Neural cell (in vitro differentiated cells): Measurements from ENCODE around the gene TIAM2. TPM values are rescaled to one million over a fixed set of nuclear protein-coding genes. Genes with fewer than 3 reads are reported as not detected.

Experiments
- H2AFZ ChIP-seq: fragments of 200-600, 300-800 bp; sonication (generic), shearing (Covaris generic); 2 replicates; pipeline ENCODE4 v1.6.0; 2014; ENCODE audit warnings: low read depth, mild to moderate bottlenecking, antibody characterized with exemption, low read length, moderate library complexity
- H3F3A ChIP-seq: fragments of 200-600 bp; shearing (Covaris generic); 2 replicates; pipeline ENCODE4 v1.6.1; 2016; ENCODE audit warnings: mild to moderate bottlenecking, moderate library complexity, mixed read lengths, antibody characterized with exemption, low read length; ENCODE audit not compliant: insufficient read depth, poor library complexity, severe bottlenecking
- H3K27ac ChIP-seq: fragments of 200-600, 300-800 bp; sonication (generic), shearing (Covaris generic); 2 replicates; pipeline ENCODE4 v1.5.1; 2014; ENCODE audit warnings: mild to moderate bottlenecking, low read length, moderate library complexity
- H3K27me3 ChIP-seq: fragments of 300-800, 200-600 bp; sonication (generic), shearing (Covaris generic); 2 replicates; pipeline ENCODE4 v1.6.0; 2014; ENCODE audit warnings: mild to moderate bottlenecking, low read depth, low read length, moderate library complexity; ENCODE audit not compliant: insufficient read depth
- H3K36me3 ChIP-seq: fragments of 300-800, 200-600 bp; sonication (generic), shearing (Covaris generic); 2 replicates; pipeline ENCODE4 v1.5.1; 2014; ENCODE audit warnings: mild to moderate bottlenecking, antibody characterized with exemption, low read length, moderate library complexity; ENCODE audit not compliant: insufficient read depth
- H3K4me2 ChIP-seq: fragments of 300-800, 200-600 bp; sonication (generic), shearing (Covaris generic); 2 replicates; pipeline ENCODE4 v1.6.0; 2014; ENCODE audit warnings: mild to moderate bottlenecking, low read length
- H3K4me3 ChIP-seq: fragments of 300-800, 200-600 bp; sonication (generic), shearing (Covaris generic); 2 replicates; pipeline ENCODE4 v1.5.1; 2014; ENCODE audit warnings: mild to moderate bottlenecking, low read length, moderate library complexity
- H3K79me2 ChIP-seq: fragments of 200-600 bp; shearing (Covaris generic); replicated peaks from 2 replicates; pipeline ENCODE4 v1.6.0; 2014; ENCODE audit warnings: mild to moderate bottlenecking, low read length, moderate library complexity; ENCODE audit not compliant: insufficient read depth
- H3K9ac ChIP-seq: fragments of 300-800, 200-600 bp; sonication (generic), shearing (Covaris generic); 2 replicates; pipeline ENCODE4 v1.6.1; 2016; ENCODE audit warnings: mild to moderate bottlenecking, low read length, mixed read lengths
- H3K9me2 ChIP-seq: fragments of 200-600 bp; shearing (Covaris generic); 2 replicates; pipeline ENCODE4 v1.6.1; 2016; ENCODE audit warnings: mild to moderate bottlenecking, low read length, mixed read lengths; ENCODE audit not compliant: insufficient read depth
- H3K9me3 ChIP-seq: fragments of 200-600, 300-800 bp; sonication (generic), shearing (Covaris generic); 2 replicates; pipeline ENCODE4 v1.6.1; 2016; ENCODE audit warnings: mild to moderate bottlenecking, mixed run types, low read length, moderate library complexity, mixed read lengths
- H4K20me1 ChIP-seq: fragments of 200-600 bp; shearing (Covaris generic); 2 replicates; pipeline ENCODE4 v1.6.1; 2016; ENCODE audit warnings: mild to moderate bottlenecking, mixed run types; ENCODE audit not compliant: insufficient read depth
- EP300 ChIP-seq: fragments of 450-650 bp; conservative IDR thresholded peaks from 2 replicates; pipeline ENCODE4 v1.6.1; 2014; ENCODE audit warnings: antibody characterized with exemption, mild to moderate bottlenecking, moderate library complexity; ENCODE audit not compliant: poor library complexity, severe bottlenecking
- EZH2 ChIP-seq: fragments of 200-600, 300-800 bp; shearing (Covaris generic), sonication (generic); IDR thresholded peaks from 2 replicates; pipeline ENCODE4 v1.6.1; 2014; ENCODE audit warnings: antibody characterized with exemption, low read length, borderline replicate concordance, mild to moderate bottlenecking; ENCODE audit not compliant: insufficient read depth, poor library complexity, severe bottlenecking
- MXI1 ChIP-seq: fragments of 450-650 bp; conservative IDR thresholded peaks from 2 replicates; pipeline ENCODE4 v1.6.1; 2014; ENCODE audit warnings: antibody characterized with exemption, mild to moderate bottlenecking; ENCODE audit not compliant: poor library complexity, severe bottlenecking
- POLR2AphosphoS5 ChIP-seq: IDR thresholded peaks from 2 replicates; pipeline ENCODE4 v1.6.1; 2012
- RAD21 ChIP-seq: fragments of 450-650 bp; conservative IDR thresholded peaks from 2 replicates; pipeline ENCODE4 v1.6.1; 2014; ENCODE audit warnings: antibody characterized with exemption, mild to moderate bottlenecking, moderate library complexity
- SMC3 ChIP-seq: fragments of 450-650 bp; conservative IDR thresholded peaks from 2 replicates; pipeline ENCODE4 v1.6.1; 2014; ENCODE audit warnings: antibody characterized with exemption, mild to moderate bottlenecking, moderate library complexity; ENCODE audit not compliant: poor library complexity
- TAF1 ChIP-seq: IDR thresholded peaks from 2 replicates; pipeline ENCODE4 v1.6.1; 2012; ENCODE audit warnings: low read depth
- polyA plus RNA-seq: library from polyadenylated mRNA; depleted of rRNA; stranded (reverse); fragments of >200 nt; gene quantifications from 2 replicates; pipeline ENCODE4 v1.2.3, GENCODE V29; 2014
- TF ChIP-seq, protein P1 (sequence below): fragments of 450-650 bp; IDR thresholded peaks from 2 replicates; pipeline ENCODE4 v1.5.1; 2014; ENCODE audit warnings: antibody characterized with exemption, mild to moderate bottlenecking, moderate library complexity; ENCODE audit not compliant: poor library complexity, severe bottlenecking
- TF ChIP-seq, protein P2 (sequence below): IDR thresholded peaks from 2 replicates; pipeline ENCODE4 v1.6.1; 2012; ENCODE audit warnings: borderline replicate concordance

TIAM2 gene
- polyA plus RNA-seq, 1 donor from 2014 or later: 73.3 TPM

DNA sequence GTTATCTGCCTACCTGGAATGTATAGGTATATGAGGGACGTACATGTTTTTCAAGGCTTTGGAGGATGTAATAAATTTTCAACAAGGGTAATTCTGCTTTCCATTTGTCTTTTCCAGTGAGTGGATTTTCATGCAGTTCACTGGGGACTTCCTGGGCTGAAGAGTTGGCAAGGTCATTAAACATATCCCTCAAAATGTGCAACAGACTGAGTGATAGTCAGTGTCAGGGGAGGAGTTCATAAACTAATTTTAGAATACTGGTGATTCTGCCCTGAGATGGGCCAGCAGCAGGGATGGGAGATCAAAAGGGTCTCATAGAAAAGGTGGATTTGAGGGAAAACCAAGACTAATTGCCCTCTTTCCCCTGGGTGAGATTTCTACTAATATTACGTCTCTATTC lies 146.4 kb downstream of the TIAM2 start:
- no peak overlapping the region for H3K9ac ChIP-seq
- H3K27ac ChIP-seq: no peak overlapping the region
- H3K79me2 ChIP-seq: no peaks in the 10 kb centered on the region
- no peak overlapping the region for H3K4me3 ChIP-seq
- no peaks in the 10 kb centered on the region for H4K20me1 ChIP-seq
- H3K9me2 ChIP-seq: no peaks in the 10 kb centered on the region
- no peaks in the 10 kb centered on the region for H3K9me3 ChIP-seq
- no peaks in the 10 kb centered on the region for H3K36me3 ChIP-seq
- TF ChIP-seq EP300: no peak
- TF ChIP-seq, protein P1, sequence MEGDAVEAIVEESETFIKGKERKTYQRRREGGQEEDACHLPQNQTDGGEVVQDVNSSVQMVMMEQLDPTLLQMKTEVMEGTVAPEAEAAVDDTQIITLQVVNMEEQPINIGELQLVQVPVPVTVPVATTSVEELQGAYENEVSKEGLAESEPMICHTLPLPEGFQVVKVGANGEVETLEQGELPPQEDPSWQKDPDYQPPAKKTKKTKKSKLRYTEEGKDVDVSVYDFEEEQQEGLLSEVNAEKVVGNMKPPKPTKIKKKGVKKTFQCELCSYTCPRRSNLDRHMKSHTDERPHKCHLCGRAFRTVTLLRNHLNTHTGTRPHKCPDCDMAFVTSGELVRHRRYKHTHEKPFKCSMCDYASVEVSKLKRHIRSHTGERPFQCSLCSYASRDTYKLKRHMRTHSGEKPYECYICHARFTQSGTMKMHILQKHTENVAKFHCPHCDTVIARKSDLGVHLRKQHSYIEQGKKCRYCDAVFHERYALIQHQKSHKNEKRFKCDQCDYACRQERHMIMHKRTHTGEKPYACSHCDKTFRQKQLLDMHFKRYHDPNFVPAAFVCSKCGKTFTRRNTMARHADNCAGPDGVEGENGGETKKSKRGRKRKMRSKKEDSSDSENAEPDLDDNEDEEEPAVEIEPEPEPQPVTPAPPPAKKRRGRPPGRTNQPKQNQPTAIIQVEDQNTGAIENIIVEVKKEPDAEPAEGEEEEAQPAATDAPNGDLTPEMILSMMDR: no peak
- TF ChIP-seq EZH2: no peak
- TF ChIP-seq RAD21: no peak
- TF ChIP-seq POLR2AphosphoS5: no peak
- TF ChIP-seq SMC3: no peak
- TF ChIP-seq MXI1: no peak
- TF ChIP-seq, protein P2, sequence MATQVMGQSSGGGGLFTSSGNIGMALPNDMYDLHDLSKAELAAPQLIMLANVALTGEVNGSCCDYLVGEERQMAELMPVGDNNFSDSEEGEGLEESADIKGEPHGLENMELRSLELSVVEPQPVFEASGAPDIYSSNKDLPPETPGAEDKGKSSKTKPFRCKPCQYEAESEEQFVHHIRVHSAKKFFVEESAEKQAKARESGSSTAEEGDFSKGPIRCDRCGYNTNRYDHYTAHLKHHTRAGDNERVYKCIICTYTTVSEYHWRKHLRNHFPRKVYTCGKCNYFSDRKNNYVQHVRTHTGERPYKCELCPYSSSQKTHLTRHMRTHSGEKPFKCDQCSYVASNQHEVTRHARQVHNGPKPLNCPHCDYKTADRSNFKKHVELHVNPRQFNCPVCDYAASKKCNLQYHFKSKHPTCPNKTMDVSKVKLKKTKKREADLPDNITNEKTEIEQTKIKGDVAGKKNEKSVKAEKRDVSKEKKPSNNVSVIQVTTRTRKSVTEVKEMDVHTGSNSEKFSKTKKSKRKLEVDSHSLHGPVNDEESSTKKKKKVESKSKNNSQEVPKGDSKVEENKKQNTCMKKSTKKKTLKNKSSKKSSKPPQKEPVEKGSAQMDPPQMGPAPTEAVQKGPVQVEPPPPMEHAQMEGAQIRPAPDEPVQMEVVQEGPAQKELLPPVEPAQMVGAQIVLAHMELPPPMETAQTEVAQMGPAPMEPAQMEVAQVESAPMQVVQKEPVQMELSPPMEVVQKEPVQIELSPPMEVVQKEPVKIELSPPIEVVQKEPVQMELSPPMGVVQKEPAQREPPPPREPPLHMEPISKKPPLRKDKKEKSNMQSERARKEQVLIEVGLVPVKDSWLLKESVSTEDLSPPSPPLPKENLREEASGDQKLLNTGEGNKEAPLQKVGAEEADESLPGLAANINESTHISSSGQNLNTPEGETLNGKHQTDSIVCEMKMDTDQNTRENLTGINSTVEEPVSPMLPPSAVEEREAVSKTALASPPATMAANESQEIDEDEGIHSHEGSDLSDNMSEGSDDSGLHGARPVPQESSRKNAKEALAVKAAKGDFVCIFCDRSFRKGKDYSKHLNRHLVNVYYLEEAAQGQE: no peak
- no peak for TF ChIP-seq TAF1
- no peaks in the 10 kb centered on the region for H3F3A ChIP-seq
- no peak overlapping the region for H3K4me2 ChIP-seq
- no peak overlapping the region for H2AFZ ChIP-seq
- no peaks in the 10 kb centered on the region for H3K27me3 ChIP-seq

DNA sequence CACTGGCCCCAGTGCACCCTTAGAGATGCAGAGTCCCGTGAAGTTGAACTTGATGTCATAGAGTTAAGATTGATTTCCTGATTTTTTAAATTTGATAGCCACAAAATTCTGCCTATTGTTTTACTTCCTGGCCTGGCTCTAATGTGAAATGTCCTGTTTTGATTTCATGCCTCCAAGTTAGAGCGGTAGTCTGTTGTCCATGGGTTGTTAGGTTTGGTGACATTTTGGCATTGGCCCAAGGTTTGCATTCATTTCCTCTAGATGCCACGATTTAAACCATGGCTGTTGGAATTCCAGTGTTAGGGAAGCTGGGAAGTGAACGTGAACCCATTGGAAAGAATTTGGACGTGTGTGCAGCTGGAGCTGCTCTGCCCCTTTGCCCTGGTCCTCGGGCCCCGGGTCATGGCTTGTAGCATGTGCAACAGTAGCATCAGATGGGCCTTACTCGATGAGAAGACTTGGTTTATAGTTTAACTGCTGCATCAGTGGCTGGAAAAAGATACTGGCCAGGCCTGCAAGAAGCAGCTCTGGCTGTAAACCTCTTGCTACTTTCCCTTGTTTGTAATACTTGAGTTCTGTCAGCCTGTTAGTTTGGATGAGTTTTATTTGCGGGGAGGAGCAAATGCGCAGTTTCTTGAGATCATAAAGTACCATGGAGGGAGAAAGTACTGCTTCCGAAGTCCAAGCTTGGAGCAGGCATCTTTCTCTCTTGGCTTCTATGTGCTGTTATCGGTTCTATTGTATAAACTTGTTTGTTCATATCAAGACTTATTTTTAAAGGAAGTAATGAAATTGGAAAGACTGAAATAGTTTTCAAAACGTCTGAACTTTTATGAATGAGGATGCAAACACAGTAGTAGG lies 147.3 kb downstream of the TIAM2 start:
- Histone ChIP-seq H3K79me2 (no peaks in the 10 kb centered on the region), H3K4me2 (no peak overlapping the region), H3K36me3 (no peaks in the 10 kb centered on the region), H3K9me2 (no peaks in the 10 kb centered on the region), H3F3A (no peaks in the 10 kb centered on the region), H2AFZ (no peak overlapping the region), H3K9ac (no peak overlapping the region), H3K27me3 (no peaks in the 10 kb centered on the region), H3K9me3 (no peaks in the 10 kb centered on the region), H4K20me1 (no peaks in the 10 kb centered on the region), H3K4me3 (no peak overlapping the region), H3K27ac (no peak overlapping the region)
- TF ChIP-seq, protein P2: no peak
- TF ChIP-seq, protein P1: no peak
- TF ChIP-seq POLR2AphosphoS5: no peak
- TF ChIP-seq SMC3: no peak
- TF ChIP-seq EZH2: no peak
- TF ChIP-seq TAF1: no peak
- TF ChIP-seq EP300: no peak
- no peak for TF ChIP-seq MXI1
- TF ChIP-seq RAD21: no peak
